ENCODE measurements around the gene FOXO6.
"Not testable (repeated sequence)": the region's sequence is repeated elsewhere in the genome, so short reads cannot be mapped to it uniquely, and the experiment has no call there.

The FOXO6 gene

DNA sequence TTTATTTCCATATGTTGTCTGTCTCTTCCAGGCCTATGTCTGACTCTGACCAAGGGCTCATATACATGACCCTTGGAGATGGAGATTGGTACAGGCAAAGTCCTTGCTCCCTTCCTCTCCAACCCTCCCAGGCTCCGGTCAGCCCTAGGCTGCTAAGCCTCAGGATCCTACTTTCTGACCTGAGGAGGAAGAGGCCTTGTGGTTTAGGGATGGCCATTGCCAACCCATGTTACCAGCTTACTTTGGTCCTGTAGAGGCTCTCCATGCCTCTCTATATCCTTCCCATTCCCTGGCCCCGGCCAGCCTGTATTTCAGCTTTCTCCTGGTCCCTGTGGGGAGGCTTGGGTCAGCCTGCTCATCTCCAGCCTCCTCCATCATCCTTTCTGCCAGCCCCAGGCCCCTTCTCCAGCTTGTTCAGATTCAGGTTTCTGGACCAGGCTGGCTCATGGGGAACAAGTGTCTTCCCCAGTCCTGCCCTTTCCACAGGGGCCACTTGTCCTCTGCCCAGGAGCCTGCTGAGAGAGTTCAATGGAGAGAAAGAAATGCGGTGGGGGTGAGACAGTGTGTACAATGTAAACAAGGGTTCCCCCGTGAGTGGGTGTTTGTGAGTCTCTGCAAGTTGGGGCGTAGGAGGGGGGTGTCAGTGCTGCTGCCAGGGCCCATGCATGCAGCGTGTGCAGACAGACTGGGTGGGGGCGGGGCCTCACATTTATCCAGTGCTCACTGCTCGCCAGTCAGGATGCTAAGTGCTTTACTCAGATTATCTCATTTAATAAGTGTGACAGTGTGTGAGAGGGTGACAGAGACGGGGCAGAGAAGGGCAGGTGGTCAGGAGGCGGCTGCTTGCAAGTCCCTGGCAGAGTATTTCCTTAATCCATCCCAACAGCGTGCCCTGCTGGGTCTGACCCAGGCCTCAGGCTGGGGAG, 31.3 kb upstream of the FOXO6 start:
- no peak for DNase-seq

DNA sequence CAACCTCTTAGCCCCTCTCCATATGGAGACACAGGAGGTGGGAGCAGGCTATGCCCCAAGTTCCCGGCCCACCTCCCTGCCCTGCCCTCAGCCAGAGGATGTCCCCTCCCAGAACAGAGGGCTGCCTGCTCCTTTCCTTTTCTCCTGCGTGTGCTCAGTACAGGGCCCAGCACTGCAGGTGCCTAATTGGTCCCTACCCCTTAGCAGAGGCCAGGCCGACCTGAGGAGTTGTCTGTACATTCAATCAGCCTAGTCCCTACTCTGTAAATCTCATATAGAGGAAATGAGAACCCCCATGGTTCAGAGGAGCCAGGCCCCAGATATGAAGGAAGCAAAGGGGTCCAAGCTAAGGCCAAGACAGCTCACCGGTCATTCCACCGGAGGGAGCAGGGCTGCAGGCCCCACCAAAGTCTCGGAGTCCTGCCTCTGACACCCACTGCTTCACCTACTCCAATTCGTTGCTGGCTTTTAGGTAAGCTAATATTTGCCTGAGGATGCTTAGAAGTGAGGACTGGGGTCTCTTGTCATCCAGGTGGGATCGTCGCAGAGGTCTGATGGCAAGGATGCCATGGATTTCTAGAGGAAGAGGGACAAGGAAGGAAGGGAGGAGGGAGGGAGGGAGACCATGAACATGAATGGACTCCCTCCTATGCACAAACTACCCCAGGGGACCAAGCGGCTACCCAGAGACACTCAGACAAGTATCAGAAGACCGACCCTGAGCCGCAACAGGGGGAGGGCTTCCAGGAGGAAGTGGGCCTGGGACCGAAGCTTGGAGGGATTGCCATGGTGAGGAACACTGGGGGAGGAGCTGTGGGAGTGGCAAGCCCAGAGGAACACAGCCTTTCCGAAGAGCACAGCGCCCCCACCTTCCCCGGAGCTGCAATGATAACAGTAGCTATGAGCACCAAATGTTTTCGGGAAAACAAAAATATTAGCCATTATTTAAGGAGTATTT, 30.4 kb upstream of the FOXO6 start:
- no peak for DNase-seq

DNA sequence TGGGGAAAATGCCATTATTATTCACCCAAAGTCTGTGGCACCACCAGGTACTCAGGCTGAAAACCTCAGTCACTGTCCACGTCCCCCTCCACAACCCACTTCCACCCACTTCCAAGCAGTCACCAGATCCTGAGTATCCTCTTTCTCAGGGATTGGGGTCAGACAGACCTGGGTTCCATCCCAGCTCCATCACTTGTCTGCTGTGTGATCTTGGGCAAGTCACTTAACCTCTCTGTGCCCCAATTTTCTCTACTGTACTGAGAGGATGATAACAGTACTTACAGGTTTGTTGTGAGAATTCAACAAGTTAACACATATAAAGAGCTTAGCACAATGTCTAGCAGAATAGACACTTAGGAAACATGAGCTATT, 29.7 kb upstream of the FOXO6 start:
- no peak for DNase-seq

DNA sequence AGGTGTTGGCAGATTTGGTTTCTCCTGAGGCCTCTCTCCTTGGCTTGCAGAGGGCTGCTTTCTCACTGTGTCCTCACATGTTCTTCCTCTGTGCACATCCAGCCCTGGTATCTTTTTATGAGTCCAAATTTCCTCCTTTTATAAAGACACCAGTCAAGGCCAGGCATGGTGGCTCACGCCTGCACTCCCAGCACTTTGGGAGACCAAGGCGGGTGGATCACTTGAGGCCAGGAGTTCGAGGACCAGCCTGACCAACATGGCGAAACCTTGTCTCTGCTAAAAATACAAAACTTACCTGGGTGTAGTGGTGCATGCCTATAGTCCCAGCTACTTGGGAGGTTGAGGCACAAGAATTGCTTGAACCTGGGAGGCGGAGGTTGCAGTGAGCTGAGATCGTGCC, 29.1 kb upstream of the FOXO6 start:
- DNase-seq: not testable (repeated sequence)

DNA sequence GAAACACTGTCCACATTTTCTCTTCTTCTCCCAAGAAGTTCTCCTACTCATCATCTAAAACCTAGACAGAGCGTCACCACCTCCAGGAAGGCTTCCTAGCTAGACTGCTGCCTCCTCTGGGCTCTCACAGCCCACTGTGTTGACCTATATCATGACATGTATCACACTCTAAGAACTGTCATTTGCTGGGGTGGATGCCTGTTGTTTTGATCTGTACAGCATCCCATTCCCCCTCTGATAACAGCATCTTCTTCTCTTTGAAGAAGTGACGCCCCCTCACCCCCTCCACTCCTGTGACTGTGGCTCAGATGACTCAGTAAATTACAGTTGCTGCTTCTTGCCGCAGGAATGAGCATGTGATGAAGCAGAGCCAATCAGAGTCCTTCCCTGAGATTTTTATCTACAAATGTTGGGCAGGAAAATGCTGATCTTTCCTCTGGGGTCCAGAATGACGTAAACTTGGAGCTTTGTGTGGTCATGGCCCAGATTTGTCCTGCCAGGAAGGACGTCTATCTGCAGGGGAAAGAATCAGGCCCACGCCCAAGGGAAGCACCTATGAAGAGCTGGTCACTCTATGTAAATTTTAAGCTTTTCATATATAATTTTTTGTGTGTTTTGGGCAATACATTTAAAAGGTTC, 28.0 kb upstream of the FOXO6 start:
- no peak for DNase-seq

DNA sequence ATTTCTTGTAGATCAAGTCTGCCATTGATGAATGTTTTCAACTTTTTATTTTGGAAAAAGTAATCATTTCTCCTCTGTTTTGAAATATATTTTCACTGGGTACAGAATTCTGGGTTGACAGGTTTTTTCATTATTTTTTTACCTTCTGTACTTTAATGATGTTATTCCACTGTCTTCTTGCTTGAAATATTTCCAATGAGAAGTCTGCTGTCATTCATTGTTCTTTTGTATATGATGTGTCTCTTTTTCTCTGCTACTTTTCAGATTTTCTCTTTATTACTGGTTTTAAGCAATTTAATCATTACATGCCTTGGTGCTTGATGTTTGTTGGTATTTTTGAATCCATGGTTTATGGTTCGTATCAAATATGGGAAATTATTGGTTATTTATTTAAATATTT, 22.4 kb upstream of the FOXO6 start:
- no peak for DNase-seq

DNA sequence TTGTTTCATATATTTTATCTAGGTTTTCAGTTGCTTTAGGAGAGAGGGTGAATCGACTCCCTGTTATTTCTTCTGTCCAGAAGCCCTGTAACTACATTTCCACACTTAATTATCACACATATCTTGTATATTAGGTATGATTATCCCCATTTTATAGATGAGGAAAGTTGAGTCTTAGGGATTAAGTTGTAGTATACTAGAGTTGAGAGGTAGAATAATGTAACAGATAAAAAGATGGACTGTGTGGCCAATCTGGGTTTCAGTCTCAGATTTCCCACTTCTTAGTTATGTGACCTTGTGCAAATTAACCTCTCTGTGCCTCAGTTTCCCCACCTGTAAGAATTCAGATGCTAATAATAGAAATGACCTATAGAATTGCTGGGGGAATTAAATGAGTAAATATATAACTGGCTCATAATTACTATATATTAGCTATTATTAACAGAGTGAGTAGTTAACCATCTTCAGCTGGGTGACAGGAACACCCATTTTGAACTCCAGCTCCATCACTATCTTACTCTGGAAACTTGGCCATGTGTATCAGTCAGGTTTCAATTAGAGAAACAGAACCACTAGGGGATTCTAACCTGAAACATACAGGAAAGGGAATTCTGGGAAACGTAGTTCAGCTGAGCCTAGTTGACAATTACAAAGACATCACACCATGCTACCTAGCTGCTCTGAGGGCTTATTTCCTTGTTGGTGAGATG, 20.4 kb upstream of the FOXO6 start:
- DNase-seq: no peak

DNA sequence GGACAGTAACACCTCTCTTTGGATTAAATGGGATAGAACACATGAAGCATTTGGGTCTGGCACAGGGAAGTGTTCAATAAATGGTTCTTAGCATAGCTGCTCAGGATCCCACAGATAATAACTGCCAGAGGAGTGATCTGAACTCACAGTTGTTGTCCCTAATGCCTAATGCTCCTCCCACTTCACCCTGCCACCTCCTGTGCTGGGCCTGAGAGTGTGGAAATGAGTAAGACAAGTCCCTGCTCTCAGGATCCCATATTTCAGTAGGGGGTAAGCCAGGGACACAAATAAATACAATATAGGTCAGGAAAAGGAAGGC, 19.9 kb upstream of the FOXO6 start:
- no peak for DNase-seq

DNA sequence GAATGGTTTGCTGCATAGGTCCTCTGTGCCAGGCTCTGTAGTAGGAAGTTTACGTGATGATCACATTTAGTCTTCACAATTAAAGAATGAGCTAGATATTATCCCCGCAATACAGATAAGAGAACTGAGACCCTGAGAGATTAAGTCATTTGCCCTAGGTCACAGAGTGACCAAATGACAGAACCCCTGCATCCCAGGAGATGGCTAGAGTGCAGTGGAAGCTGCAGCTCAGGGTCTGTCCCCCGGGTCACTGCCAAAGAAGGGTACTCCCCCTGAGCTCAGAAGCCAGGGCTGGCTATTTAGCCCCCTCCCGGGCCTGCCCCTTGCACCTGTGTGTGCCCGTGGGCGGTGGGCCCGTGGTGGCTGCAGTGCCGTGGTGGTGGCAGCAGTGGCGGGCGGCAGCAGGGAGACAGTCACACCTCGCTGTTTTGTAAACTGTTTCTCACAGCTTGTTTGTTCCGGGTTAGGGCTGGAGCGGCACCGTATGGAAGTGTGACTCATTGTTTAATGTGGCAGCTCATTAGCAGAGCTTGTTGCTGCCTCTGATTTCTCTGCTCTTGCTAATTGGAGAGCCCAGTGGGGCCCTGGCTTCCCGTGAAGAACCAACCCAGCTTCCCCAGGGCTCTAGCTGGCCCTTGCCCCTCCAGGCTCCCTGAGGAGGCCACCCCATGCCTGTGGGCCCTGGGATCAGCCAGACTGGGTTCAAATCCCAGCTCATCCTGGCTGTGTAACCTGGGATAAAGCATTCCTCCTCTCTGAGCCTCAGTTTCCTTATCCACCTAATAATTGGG, 19.3 kb upstream of the FOXO6 start:
- no peak for DNase-seq

DNA sequence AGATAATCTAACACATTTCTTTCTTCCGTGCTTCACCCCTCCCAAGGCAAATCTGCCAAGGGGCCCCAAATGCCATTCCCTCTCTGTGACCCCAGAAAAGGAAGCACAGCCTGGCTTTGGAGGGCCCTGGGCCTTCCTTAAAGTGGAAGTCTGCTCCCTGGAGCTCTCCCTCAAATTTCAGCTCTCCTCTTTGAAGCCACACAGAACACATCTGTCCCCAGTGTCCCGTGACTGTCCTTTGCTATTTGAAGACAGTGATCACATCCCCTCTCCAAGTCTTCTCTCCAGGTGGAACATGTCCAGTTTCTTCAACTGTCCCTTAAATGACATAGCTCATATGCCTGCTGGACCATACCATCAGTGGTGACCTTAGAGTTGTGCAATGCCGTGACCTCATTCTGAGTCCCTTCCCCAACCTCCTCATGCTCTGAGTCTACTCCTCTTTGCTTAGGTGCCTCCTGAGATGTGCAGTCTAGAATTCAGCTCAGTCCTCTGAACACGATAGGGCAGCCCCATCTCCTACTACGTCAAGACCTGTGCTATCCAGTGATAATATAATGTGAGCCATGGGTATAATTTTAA, 18.4 kb upstream of the FOXO6 start:
- DNase-seq: no peak

DNA sequence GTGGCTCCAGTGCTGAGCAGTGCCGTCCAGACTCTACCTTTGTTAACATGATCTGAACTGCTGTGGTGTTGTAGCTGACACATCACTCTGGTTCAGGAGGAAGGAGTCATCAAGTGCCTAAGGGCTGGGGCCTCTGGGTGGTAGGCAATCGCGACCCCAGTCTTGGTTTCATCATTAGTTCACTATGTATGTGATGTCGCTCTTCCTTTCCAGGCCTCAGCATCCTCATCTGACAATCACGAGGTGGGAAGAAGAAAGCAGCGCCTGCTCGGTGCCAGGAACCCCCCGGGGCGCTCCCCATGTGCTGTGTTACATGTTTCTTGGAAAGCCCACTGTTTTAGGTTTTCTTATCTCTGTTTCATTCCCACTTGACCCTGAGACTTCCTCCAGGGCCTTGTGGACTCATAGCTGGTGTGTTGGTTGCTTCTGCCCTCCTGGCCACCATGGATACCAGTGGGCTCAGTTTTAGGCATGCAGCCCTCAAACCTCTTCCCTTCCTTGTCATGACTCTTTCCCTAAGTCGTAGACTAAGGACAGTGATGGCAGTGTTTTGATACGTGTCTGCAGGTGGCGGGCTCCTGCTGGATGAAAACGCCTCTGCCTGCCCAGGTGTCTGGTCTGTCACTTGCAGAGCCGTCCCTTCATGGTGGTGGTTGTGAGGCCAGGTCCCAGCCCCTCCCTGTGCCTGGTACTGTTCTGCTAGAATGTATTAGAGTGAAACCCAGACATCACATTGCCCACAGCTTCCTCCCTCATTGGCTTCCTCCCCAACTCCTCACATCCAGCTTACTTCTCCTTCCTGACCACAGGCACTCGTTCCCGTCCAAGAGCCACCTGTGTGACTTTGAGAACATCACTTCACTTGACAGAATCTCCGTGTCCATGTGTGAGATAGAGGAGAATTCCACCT, 17.2 kb upstream of the FOXO6 start:
- no peak for DNase-seq

DNA sequence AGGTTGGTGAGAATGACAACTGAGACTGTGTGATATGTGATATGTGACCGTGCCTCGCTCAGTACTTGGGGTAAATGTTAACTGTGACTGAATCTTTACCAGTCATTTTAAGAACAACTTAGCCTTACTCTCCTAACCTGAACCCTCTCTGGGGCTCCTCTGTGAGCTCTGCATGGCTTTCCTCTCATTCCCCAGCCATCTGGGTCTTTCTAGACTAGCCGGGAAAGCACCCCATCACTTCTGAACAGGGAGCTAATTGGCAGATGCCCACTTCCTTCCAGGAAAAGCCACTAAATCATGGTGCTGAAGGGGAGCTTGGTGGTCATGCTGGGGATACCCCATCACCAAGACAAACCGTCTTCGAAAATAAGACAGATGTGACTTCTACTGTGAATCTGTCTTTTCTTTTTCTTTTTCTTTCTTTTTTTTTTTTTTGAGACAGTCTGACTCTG, 16.5 kb upstream of the FOXO6 start:
- DNase-seq: no peak

DNA sequence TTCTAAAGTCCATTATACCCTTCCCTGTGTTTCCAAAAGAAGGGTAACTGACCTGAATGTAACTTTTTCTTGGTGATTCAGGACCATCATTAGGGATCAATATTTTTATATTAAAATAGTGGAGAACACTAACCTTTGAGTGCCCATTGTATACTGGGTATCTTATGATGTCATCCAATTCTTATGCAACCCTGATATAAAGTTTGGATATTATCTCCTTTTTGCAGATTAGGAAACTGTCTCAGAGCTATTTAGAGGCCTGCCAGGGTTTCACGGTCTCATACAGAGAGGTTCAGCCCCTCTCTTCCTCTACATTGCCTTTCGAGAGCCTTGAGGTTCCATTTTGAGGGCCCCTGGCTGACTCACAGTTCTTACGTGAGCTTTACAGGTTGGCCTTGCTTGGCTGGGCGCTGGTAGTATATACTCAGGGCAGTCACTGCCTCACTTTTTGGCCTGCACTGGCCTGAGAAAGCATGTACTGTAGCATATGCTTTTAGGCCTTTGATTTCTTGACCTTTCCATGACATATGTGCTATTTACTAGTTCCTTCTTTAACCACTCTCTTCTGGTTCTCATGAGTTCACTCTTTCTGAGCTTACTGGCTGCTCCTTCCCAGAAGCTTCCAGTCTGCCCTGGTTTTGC, 15.7 kb upstream of the FOXO6 start:
- DNase-seq: no peak

DNA sequence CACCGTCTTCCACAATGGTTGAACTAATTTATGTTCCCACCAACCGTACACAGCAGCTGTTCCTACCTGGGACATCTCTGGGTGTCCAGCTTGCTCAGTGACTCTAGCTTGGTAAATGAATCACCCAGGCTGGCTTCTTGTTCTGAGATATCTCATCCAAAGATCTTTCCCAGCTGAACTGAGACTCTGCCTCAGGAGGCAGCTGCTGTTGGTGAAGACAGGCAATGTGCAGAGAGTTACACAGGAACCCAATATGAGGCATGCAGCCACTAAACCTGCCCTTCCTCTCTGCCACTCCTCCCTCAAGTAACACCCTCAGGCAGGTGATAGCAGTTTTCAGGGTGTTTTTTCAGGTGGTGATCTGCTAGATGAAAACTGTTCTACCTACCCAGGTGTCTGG, 14.0 kb upstream of the FOXO6 start:
- DNase-seq: no peak

DNA sequence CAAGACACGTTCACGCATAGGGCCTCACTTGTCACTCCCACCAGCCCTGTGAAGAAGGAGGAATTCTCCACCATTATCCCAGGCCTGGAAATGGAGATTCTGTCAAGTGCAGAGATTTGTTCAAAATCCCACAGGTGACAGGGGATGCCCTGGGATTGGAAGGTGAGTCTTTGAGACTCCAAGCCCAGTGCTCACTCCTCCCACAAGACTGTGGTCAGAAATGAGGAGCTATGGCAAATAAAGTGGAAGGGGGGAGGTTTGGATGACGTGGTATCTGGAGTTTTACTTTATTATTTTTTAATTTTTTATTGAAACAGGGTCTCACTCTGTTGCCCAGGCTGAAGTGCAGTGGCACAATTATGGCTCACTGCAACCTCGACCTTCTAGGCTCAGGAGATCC, 12.8 kb upstream of the FOXO6 start:
- DNase-seq: no peak

DNA sequence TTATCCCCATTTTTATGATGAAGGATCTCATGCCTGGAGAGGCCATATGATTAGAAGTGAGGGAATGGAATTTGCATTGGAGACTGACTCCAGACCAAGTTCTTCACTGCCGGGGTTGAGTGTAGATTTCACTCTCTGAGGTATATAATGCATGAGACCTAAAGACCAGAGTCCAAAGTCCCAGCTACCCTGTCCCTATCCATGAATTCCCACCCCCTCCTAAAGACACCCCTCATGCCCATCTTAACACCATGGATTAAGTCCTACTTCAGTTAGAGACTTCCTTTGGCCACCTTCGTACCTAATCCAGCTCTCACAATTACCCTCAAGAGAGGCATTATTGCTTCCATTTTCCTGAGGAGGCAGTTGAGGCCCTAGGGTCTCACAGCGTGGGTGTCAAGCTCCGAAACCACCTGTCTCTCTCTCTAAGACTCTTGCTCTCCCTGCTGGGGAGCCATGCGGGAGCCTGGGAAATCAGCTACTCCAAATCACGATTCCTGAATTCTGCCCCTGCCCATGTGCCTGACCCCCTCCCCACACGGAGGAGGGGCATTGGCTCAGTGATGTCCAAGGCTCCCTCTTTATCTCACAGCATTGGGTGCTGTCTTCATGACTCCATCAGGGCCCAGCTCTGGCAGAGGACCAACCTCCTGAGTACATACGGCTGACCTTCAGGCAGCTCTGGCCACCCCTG, 11.7 kb upstream of the FOXO6 start:
- DNase-seq: no peak

DNA sequence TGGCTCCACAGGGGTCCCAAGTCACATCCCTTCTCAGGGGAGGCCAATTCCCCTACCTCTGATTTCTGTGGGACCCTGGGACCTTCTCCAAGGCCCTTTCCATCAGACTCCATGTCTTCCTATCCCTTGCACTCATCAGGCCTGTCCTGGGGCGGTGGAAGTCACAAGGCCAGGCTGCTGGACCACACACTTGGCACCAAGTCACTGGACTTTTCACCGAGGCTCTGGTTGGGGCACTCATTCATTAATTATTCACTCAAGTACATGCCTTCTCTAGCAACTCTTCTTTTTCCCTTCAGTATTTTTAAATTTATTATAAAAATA, 11.2 kb upstream of the FOXO6 start:
- DNase-seq: no peak

DNA sequence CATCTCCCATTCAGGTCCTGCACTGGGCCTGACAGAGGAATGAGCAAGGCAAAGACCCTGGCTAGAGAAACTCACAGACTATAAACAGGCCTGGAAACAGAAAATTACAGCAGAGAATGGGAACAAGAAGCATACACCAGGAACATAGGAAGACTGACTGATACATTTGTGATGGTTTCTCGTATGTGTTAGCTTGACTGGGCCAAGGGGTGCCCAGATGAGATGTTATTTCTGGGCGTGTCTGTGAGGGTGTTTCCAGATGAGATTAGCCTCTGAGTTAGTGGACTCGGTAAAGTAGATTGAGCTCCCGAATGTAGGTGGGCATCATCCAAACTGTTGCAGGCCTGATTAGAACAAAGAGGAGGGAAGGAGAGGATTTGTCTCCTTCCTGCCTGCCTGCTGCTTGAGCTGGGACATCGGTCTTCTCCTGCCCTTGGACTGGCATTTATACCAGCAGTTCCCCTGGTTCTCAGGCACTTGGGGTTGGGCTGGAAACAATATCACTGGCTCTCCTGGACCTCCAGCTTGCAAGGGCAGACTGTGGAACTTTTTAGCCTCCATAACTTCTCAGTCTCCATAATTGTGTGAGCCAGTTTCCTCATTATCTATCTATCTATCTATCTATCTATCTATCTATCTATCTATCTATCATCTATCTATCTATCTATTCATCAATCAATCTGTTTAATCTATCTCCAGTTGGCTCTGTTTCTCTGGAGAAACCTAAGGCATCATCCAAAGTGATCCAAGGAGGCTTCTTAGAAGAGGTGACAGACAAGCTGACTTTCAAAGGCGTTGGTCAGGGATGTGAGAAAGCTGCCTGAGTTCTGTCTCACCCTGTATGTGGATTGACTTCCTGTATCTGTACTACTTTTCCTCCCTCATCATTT, 9.7 kb upstream of the FOXO6 start:
- no peak for DNase-seq

Measured in CD4-positive, alpha-beta T cell treated with Interleukin-17A for 1 hour (primary cell).